Right lobe of liver (tissue), 6 donors: ENCODE measurements around the gene GHR. TPM values are rescaled to one million over a fixed set of nuclear protein-coding genes. Genes with fewer than 3 reads are reported as not detected.

Source experiments
- ATAC-seq, 4 donors: fragments of 200-7000 bp; cut with Tn5 transposase; one replicate each; pipeline ENCODE4 v1.9.1; 2020; ENCODE audit warnings: mild to moderate bottlenecking in 4 of 4, moderate library complexity in 4 of 4
- DNase-seq, 3 donors: peaks; one replicate each; pipeline ENCODE4 v3.0.0-alpha.2; 2020
- H3K27ac ChIP-seq, 3 donors: fragments of 200-600 bp; one replicate each; pipeline ENCODE4 v1.8.0; 2022
- H3K27me3 ChIP-seq, 2 donors: fragments of 200-600 bp; one replicate each; pipeline ENCODE4 v1.8.0; 2022
- H3K36me3 ChIP-seq, 4 donors: fragments of 200-600 bp; sonication (generic) in 1 of 4; one replicate each; pipeline versions ENCODE4 v1.5.1 to v1.8.0; 2017 to 2022; ENCODE audit warnings: control low read depth in 1 of 4
- H3K4me1 ChIP-seq, 4 donors: fragments of 200-600 bp; sonication (generic) in 1 of 4; one replicate each; pipeline versions ENCODE4 v1.5.1 to v1.8.0; 2017 to 2022; ENCODE audit warnings: control low read depth in 1 of 4
- H3K4me3 ChIP-seq, 3 donors: fragments of 200-600 bp; one replicate each; pipeline ENCODE4 v1.8.0; 2022
- H3K9me3 ChIP-seq, 4 donors: fragments of 200-600 bp; sonication (generic) in 1 of 4; one replicate each; pipeline versions ENCODE4 v1.5.1 to v1.8.0; 2017 to 2022; ENCODE audit warnings: control low read depth in 1 of 4
- POLR2A ChIP-seq: fragments of 450-650 bp; IDR thresholded peaks from one replicate; pipeline ENCODE4 v1.6.1; 2017; ENCODE audit warnings: antibody characterized with exemption, mild to moderate bottlenecking
- WGBS: methylation state at CpG from one replicate; pipeline ENCODE4 v1.1.6; 2018; ENCODE audit warnings: low coverage, low lambda C conversion rate; ENCODE audit not compliant: insufficient coverage; ENCODE audit errors: missing lambda C conversion rate; 5-methylcytosine and 5-hydroxymethylcytosine counted together
- intact Hi-C, 2 donors: fragments of 100-400 bp; cut with DNase I; formaldehyde crosslinking; loops; one replicate each; pipeline versions ENCODE4 v1.11.2 to v1.14.1; 2022
- total RNA-seq, 6 experiments: library from RNA; depleted of rRNA in 2 of 6; stranded (reverse); fragments of >200 nt in 2 of 6; fragmentation: NEBNext Ultra II Directional in 3 of 6; extraction: Animal tissue kit (Norgen Biotek cat#: 25700) in 3 of 6; gene quantifications; one replicate each; pipeline versions ENCODE4 v1.1.0 to v1.2.4, GENCODE V29; 2016 to 2023
- TF ChIP-seq, protein P1 (sequence below), 4 donors: fragments of 200-600 bp in 3 of 4; fragments of 450-650 bp in 1 of 4; IDR thresholded peaks; one replicate each; pipeline versions ENCODE4 v1.5.1 to v1.8.0; 2016 to 2022; ENCODE audit warnings: antibody characterized with exemption in 4 of 4, mild to moderate bottlenecking in 2 of 4
- donor health status: DM: no; HTN: yes; CAD: no.
- donor health status: DM: no; HTN: no; CAD: no.
- donor health status: DM: no; HTN: no; CAD: no.
- donor health status: DM: no; HTN: yes; CAD: no.
- donor health status: DM: no; HTN: yes; CAD: no.

Gene GHR
- total RNA-seq, 6 experiments from 2014 or later: 25.9 to 90.7 (median 71.9) TPM

GRCh38 chr5:42547894-42548293 lies 124.7 kb downstream of the GHR start:
- 11% methylated on average over 1 of the region's 1 CpG for WGBS
- Histone ChIP-seq H3K36me3 (no peaks in the 10 kb centered on the region), H3K4me3 (peak overlapping the region in 1 of 3 donors; percentile 34), H3K27me3 (no peaks in the 10 kb centered on the region), H3K4me1 (peaks cover 0 to 81% (median 20%) of the 10 kb centered on the region in 4 donors), H3K27ac (peak overlapping the region; percentile 36 to 83 (median 67)), H3K9me3 (no peaks in the 10 kb centered on the region)
- no peak for TF ChIP-seq POLR2A
- TF ChIP-seq, protein P1, sequence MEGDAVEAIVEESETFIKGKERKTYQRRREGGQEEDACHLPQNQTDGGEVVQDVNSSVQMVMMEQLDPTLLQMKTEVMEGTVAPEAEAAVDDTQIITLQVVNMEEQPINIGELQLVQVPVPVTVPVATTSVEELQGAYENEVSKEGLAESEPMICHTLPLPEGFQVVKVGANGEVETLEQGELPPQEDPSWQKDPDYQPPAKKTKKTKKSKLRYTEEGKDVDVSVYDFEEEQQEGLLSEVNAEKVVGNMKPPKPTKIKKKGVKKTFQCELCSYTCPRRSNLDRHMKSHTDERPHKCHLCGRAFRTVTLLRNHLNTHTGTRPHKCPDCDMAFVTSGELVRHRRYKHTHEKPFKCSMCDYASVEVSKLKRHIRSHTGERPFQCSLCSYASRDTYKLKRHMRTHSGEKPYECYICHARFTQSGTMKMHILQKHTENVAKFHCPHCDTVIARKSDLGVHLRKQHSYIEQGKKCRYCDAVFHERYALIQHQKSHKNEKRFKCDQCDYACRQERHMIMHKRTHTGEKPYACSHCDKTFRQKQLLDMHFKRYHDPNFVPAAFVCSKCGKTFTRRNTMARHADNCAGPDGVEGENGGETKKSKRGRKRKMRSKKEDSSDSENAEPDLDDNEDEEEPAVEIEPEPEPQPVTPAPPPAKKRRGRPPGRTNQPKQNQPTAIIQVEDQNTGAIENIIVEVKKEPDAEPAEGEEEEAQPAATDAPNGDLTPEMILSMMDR (IDR thresholded peaks at IDR 0.05): no peak
- DNase-seq: no peak
- peak; percentile 24 to 54 (median 35) for ATAC-seq
- intact Hi-C loops: no loop called here

- WGBS: 20% methylated on average over 1 of the region's 1 CpG
- Histone ChIP-seq H3K27ac (peak overlapping the region; percentile 65 to 83 (median 67)), H3K4me3 (no peak overlapping the region), H3K4me1 (peaks cover 0 to 93% (median 20%) of the 10 kb centered on the region in 4 donors), H3K9me3 (no peaks in the 10 kb centered on the region), H3K27me3 (no peaks in the 10 kb centered on the region), H3K36me3 (no peaks in the 10 kb centered on the region)
- ATAC-seq (peak; percentile 39 to 71 (median 46)), DNase-seq (no peak)
- TF ChIP-seq, protein P1 (IDR thresholded peaks at IDR 0.05): no peak
- intact Hi-C loops: no loop called here
These were observed 129.4 kb downstream of the GHR start for GRCh38 chr5:42552597-42552996.

DNA sequence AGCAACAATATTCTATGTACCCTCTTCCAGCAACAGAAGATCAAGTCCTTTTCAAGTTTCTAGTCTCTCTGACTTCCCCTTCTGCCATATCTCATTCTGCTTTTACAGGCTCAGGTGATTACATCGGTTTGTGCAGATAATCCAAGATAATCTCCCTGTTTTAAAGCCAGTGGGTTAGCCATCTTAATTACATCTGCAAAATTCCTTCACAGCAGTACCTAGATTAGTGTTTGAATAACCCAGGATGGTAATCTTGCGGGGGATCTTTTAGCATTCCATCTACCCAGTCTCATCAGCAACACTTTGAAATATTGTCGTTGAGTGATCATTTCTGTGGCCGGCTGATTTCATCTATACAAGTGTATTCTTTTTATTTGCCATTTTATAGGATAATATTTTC lies 130.2 kb downstream of the GHR start:
- WGBS: 48% methylated on average over 4 of the region's 4 CpGs

GRCh38 chr5:42555010-42555409 lies 131.8 kb downstream of the GHR start:
- Histone ChIP-seq H3K4me3 (no peak overlapping the region), H3K4me1 (peaks cover 0 to 80% (median 19%) of the 10 kb centered on the region in 4 donors), H3K27me3 (no peaks in the 10 kb centered on the region), H3K27ac (peak overlapping the region; percentile 70 to 83 (median 78)), H3K36me3 (no peaks in the 10 kb centered on the region), H3K9me3 (no peaks in the 10 kb centered on the region)
- ATAC-seq: peak; percentile 31 to 65 (median 42)
- 33% methylated on average over 1 of the region's 1 CpG for WGBS
- TF ChIP-seq, protein P1 (IDR thresholded peaks at IDR 0.05): no peak
- TF ChIP-seq POLR2A: no peak
- intact Hi-C loops: loop anchor here in 1 of 2 donors (5.0 kb wide), 1 partner anchor 38 kb away; no protein-coding TSS in a partner anchor
- no peak for DNase-seq

More for the DNA sequence above, 130.2 kb downstream of the GHR start:
- no peak for DNase-seq
- Histone ChIP-seq H3K4me3 (no peak overlapping the region), H3K4me1 (peaks cover 0 to 92% (median 21%) of the 10 kb centered on the region in 4 donors), H3K27me3 (no peaks in the 10 kb centered on the region), H3K9me3 (no peaks in the 10 kb centered on the region), H3K27ac (peak overlapping the region; percentile 46 to 83 (median 65)), H3K36me3 (no peaks in the 10 kb centered on the region)
- intact Hi-C loops: no loop called here
- ATAC-seq: no peak
- TF ChIP-seq POLR2A: no peak
- TF ChIP-seq, protein P1 (IDR thresholded peaks at IDR 0.05): no peak
